Muscle of back (tissue), 11 donors: Measurements from ENCODE around the gene COL11A2. TPM values are rescaled to one million over a fixed set of nuclear protein-coding genes. Genes with fewer than 3 reads are reported as not detected.
"Not testable (repeated sequence)": the region's sequence is repeated elsewhere in the genome, so short reads cannot be mapped to it uniquely, and the experiment has no call there.

ENCODE experiments used
- DNase-seq, 3 donors: peaks; one replicate each; pipeline versions ENCODE4 v3.0.0 to v3.0.0-alpha.2; 2013
- polyA plus RNA-seq, 10 donors: library from polyadenylated mRNA; unstranded; fragments of 120-200 nt; gene quantifications; one replicate each; pipeline ENCODE4 v1.2.1, GENCODE V29; 2013; ENCODE audit not compliant: insufficient read length in 10 of 10

The COL11A2 gene
- polyA plus RNA-seq, 10 donors, result 20.5 to 134 (median 61.0) TPM

- no peak for DNase-seq
These were observed 32.2 kb downstream of the COL11A2 start for GRCh38 chr6:33160096-33160495.

GRCh38 chr6:33156964-33157363 lies 35.3 kb downstream of the COL11A2 start:
- no peak for DNase-seq

GRCh38 chr6:33156561-33156960 lies 35.7 kb downstream of the COL11A2 start:
- no peak for DNase-seq

GRCh38 chr6:33154349-33154748 lies 37.9 kb downstream of the COL11A2 start:
- DNase-seq, result no peak

DNA sequence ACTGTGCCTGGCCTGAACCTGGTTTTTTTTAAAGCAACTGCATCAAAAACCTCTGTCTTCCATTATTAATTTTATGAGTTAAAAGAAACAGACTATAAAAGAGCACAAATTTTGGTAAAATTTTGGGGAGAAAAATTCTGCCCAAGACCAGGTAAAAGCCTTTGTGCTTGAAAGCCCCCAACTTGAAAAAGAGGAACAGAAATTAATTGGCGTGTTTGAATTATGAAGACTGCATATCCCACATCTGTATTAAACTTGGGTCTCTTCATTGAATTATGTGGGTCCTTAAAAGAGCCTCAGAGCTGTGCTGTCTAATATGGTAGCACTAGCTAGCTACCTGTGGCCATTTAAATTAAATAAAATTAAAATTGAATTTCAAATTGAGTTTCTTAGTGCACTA lies 41.2 kb downstream of the COL11A2 start:
- no peak for DNase-seq

- not testable (repeated sequence) for DNase-seq
These were observed 41.7 kb downstream of the COL11A2 start for GRCh38 chr6:33150560-33150959.

DNA sequence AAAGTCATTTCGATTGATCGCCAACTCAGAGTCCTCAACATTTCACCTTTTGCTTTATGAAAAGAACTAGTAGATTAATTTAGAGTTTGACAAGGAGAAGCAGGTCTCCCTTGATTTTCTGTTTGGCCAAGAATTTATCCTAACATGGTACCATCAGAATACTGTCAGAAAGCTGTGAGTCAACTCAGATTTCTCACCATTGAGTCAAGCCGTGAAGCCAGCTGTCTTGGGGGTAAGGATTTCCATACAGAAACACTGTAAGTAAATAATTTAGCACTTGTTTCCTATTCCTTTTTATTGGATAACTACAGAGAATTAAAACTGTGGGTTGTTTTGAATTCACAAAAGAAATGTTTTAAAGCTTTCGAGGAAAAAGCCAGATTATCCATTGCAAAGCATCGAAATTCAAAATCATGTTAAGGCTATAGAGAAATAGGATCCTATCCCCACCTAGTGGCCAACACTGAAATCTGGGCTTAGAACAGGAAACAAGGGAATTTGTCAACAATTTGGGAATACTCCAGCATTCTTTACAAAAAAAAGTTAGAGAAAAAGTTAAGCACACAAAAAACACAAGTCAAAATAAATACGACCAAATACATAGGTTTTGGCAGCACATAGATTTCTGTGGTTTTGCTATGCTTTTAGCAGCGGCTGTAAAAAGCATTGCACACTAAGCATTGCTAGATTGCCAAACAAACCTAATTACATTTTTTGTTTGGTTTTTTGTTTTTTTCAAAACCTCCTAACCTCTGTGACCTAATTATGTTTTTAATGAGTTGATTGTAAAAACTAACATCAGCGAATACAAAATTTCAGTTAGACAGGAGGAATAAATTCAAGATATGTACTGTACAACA lies 44.2 kb downstream of the COL11A2 start:
- peak; percentile 37 to 77 (median 55) for DNase-seq

GRCh38 chr6:33144373-33144772 lies 47.9 kb downstream of the COL11A2 start:
- DNase-seq, result no peak

DNA sequence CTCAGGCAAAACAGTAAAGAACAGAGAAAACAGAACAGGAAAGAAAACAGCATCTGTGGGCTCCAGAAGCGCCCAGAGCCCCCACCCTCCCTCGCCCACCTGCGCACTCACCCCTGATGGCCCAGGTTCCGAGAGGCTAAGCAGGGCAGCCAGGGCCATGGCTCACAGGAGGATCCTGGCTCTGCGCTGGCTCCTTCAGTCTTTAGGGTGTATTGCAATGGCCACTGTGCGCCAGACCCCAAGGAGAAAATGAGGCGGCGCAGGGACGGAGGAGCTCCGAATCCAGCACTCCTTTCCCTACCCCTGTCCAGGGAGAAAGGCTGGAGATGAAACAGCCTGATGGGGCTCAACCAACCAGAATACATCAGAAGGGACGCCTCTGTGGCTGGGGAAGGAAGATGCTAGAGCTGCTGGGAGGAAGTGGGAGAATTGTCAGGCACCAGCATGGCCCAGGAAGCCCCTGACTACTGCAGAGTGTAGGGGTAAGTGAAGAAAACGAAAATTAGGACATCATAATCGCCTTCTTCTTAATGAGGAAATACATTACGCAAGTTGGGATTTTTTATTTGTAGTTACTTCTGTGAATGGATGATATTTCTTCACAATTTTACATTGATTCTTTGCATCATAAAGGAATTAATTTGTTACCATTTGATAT lies 49.0 kb downstream of the COL11A2 start:
- DNase-seq, result no peak

DNA sequence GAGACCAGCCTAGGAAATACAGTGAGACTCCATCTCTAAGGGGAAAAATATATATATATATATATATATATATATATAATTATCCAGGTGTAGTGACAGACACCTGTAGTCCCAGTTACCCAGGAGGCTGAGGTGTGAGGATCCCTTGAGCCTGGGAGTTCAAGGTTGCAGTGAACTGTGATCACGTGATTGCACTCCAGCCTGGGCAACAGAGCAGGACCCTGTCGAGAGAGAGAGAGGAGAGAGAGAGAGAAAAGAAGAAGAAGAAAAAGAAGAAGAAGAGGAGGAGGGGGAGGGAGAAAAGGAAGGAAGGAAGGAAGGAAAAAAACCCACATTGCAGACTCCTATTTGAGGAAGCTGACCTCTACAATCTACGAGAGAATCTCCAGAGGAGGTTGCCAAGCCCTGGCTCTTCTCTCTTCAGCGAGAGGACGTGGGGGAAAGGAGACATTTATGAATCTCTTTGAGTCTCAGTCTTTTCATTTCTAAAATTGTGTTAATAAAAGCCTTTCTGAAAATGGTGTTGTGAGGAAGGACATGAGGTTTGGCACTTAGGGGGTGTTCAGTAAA lies 49.7 kb downstream of the COL11A2 start:
- no peak for DNase-seq

DNA sequence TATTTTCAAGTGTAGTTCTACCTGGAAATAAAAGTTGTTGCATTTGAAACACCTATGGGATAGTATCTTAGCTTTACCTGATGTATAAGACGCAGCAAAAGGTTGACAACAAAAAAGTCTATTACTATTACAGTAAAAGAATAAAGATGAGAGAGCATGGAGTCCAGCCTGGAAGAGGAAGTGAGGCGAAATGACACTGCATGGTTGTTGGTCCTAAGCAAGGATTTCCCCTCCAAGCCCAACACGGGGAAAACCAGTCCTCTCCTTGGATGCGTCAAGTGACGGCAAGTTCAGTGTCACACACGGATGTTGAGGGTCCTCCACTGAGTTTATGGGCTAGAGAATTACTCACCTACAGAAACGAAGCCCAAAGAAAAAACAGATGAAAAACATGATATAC lies 51.7 kb downstream of the COL11A2 start:
- no peak for DNase-seq

GRCh38 chr6:33139596-33140206 lies 52.6 kb downstream of the COL11A2 start:
- DNase-seq, result peak in 1 of 3 donors; percentile 52

GRCh38 chr6:33136310-33136900 lies 55.9 kb downstream of the COL11A2 start:
- no peak for DNase-seq

DNA sequence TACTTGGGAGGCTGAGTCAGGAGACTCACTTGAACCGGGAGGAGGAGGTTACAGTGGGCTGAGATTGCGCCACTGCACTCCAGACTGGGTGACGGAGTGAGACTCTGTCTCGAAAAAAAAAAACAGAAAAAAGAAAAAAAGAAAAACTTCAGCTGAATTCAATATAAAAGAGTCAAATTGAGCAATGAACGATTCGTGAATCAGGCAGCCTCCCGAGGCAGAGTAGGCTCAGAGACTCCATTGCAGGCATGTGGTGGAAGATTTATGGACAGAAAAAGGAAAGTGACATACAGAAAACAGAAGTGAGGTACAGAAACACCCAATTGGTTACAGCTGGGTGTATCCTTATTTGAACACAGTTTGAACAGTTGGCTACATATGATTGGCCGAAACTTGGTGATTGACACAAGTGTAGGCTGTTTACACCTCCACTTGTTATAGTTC lies 60.2 kb downstream of the COL11A2 start:
- no peak for DNase-seq

DNA sequence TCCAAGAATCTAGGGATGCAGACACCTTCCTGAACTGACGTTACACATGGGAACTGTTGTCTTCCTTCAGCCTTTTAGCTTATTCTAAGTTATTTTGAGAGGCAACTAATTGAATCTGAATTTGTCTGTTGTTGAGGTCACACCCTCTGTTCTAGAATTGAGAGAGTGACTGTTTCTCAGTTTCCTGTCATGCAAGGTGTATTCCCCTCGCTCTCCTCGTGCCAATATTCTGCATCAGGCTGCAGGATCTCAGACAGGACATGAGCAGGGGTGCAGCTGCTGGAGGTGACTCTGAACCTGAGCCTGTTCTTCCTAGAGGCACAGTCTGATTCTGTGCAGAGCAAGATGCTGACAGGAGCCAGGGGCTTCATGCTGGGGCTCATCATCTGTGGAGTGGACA lies 63.9 kb downstream of the COL11A2 start:
- no peak for DNase-seq

GRCh38 chr6:33126101-33126714 lies 66.1 kb downstream of the COL11A2 start:
- DNase-seq, result peak in 1 of 3 donors; percentile 22

DNA sequence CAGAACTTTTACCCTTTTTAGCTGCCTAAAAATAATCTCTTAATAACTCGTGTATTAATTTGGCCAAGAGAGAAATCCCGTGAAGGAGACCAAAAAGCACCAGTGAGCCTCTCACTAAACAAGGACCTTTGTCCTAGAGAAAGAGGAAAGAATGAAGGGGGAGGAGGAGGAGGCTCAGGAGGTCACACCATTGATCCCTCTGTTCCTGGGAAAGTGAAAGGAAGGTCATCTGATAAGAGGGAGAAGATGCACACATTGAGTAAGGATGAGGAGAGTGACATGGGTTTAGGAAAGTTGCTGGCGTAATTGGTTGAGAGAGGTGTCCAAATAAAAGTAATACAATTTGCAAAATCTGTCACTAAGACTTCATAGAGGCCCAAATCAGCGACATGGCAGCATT lies 67.3 kb downstream of the COL11A2 start:
- DNase-seq, result no peak

- no peak for DNase-seq
These were observed 67.8 kb downstream of the COL11A2 start for GRCh38 chr6:33124525-33124901.

GRCh38 chr6:33123732-33124524 lies 68.3 kb downstream of the COL11A2 start:
- no peak for DNase-seq

- DNase-seq, result no peak
These were observed 69.1 kb downstream of the COL11A2 start for GRCh38 chr6:33123181-33123580.

DNA sequence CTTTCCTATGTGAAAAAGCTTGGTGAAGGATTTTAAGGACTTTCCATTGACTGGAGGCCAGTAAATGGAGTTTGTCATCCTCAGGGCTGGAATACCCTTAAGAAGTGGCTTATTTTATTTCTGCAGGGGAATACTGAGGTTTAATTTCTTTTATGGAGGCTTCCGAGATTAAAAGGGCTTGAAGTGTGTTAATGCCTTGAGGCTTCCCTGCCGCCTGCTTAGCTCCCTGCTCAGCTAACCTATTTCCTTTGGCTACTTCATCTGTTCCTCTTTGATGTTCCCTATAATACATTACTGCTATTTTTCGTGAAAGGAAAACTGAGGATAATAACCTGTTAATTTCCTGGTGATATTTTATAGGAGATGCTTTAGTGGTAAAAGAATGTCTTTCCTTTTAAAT lies 72.3 kb downstream of the COL11A2 start:
- DNase-seq, result no peak
